Adrenal gland (tissue), 5 donors: ENCODE data around the gene CCDC61.

ENCODE experiments used
- POLR2A ChIP-seq, 2 donors: fragments of 450-650 bp; IDR thresholded peaks; one replicate each; pipeline ENCODE4 v1.6.1; 2017; ENCODE audit warnings: antibody characterized with exemption in 2 of 2, mild to moderate bottlenecking in 2 of 2, moderate library complexity in 1 of 2
- TF ChIP-seq, protein P1 (sequence below), 6 experiments: fragments of 450-650 bp in 4 of 6; fragments of 200-600 bp in 2 of 6; sonication (generic) in 1 of 6; IDR thresholded peaks; 1 replicate in 5 of 6; 2 replicates in 1 of 6; pipeline versions ENCODE4 v1.5.1 to v1.8.0; 2016 to 2021; ENCODE audit warnings: antibody characterized with exemption in 6 of 6, mild to moderate bottlenecking in 2 of 6, moderate library complexity in 1 of 6
- donor health status: DM: no; HTN: no; CAD: no.

DNA sequence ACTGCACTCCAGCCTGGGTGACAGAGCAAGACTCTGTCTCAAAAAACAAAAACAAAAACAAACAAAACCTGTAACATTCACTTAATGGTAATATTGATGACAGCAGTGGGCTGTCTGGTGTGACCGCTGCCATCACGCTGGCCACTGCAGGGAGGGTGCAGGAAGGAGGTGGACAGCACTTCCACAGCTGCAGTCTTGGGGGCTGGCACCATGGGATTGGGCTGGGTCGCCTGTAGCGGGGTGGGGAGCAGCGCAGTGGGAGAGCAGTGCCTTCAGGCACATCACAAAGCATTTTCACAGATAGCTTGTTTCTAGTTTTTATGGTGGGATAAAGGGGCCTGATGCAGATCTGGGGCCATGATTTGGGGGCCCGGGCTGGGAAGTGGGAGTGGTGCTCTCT lies 40.3 kb downstream of the CCDC61 start:
- TF ChIP-seq, protein P1, sequence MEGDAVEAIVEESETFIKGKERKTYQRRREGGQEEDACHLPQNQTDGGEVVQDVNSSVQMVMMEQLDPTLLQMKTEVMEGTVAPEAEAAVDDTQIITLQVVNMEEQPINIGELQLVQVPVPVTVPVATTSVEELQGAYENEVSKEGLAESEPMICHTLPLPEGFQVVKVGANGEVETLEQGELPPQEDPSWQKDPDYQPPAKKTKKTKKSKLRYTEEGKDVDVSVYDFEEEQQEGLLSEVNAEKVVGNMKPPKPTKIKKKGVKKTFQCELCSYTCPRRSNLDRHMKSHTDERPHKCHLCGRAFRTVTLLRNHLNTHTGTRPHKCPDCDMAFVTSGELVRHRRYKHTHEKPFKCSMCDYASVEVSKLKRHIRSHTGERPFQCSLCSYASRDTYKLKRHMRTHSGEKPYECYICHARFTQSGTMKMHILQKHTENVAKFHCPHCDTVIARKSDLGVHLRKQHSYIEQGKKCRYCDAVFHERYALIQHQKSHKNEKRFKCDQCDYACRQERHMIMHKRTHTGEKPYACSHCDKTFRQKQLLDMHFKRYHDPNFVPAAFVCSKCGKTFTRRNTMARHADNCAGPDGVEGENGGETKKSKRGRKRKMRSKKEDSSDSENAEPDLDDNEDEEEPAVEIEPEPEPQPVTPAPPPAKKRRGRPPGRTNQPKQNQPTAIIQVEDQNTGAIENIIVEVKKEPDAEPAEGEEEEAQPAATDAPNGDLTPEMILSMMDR (IDR thresholded peaks at IDR 0.05) = no peak
- TF ChIP-seq POLR2A (IDR thresholded peaks at IDR 0.05) = no peak
